ENCODE data around the gene KRTAP1-3. TPM values are rescaled to one million over a fixed set of nuclear protein-coding genes. Genes with fewer than 3 reads are reported as not detected.

Gene KRTAP1-3
- total RNA-seq, 1 experiment from 2014 or later = not detected

DNA sequence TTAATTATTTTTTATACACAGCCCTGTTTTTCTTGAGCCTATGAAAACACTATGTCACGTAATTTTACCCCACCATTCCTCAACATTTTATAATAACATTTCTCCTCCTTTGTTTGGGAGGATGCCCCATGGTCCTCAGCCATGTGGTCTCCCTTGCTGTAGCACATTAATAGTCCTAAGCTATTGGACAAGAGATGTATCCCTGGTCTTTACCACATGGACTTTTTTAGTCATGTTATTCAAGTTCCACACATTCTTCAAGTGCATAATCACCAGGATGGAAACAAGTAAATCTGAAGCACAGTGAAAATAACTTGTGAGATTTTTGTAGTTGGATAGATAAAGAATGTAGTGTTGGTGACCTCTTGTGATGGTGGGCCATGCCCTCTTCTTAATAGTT, 27.3 kb upstream of the KRTAP1-3 start (continued):
- TF ChIP-seq, protein P1, sequence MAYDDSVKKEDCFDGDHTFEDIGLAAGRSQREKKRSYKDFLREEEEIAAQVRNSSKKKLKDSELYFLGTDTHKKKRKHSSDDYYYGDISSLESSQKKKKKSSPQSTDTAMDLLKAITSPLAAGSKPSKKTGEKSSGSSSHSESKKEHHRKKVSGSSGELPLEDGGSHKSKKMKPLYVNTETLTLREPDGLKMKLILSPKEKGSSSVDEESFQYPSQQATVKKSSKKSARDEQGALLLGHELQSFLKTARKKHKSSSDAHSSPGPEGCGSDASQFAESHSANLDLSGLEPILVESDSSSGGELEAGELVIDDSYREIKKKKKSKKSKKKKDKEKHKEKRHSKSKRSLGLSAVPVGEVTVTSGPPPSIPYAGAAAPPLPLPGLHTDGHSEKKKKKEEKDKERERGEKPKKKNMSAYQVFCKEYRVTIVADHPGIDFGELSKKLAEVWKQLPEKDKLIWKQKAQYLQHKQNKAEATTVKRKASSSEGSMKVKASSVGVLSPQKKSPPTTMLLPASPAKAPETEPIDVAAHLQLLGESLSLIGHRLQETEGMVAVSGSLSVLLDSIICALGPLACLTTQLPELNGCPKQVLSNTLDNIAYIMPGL (CRISPR knock-in tag; IDR thresholded peaks at IDR 0.05) = no peak
- TF ChIP-seq, protein P2, sequence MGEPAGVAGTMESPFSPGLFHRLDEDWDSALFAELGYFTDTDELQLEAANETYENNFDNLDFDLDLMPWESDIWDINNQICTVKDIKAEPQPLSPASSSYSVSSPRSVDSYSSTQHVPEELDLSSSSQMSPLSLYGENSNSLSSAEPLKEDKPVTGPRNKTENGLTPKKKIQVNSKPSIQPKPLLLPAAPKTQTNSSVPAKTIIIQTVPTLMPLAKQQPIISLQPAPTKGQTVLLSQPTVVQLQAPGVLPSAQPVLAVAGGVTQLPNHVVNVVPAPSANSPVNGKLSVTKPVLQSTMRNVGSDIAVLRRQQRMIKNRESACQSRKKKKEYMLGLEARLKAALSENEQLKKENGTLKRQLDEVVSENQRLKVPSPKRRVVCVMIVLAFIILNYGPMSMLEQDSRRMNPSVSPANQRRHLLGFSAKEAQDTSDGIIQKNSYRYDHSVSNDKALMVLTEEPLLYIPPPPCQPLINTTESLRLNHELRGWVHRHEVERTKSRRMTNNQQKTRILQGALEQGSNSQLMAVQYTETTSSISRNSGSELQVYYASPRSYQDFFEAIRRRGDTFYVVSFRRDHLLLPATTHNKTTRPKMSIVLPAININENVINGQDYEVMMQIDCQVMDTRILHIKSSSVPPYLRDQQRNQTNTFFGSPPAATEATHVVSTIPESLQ (CRISPR knock-in tag; IDR thresholded peaks at IDR 0.05) = no peak
- TF ChIP-seq ATF1 (CRISPR knock-in tag; IDR thresholded peaks at IDR 0.05) (no peak), GABPB1 (CRISPR knock-in tag; IDR thresholded peaks at IDR 0.05) (no peak)
- TF ChIP-seq, protein P3, sequence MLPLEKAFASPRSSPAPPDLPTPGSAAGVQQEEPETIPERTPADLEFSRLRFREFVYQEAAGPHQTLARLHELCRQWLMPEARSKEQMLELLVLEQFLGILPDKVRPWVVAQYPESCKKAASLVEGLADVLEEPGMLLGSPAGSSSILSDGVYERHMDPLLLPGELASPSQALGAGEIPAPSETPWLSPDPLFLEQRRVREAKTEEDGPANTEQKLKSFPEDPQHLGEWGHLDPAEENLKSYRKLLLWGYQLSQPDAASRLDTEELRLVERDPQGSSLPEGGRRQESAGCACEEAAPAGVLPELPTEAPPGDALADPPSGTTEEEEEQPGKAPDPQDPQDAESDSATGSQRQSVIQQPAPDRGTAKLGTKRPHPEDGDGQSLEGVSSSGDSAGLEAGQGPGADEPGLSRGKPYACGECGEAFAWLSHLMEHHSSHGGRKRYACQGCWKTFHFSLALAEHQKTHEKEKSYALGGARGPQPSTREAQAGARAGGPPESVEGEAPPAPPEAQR (CRISPR knock-in tag; IDR thresholded peaks at IDR 0.05) = no peak

- peak; percentile 16; the same call in 1 of the 2 replicates for ATAC-seq
- Mint-ChIP-seq H3K9me3 (peaks cover 8% of the 10 kb centered on the region), H3K4me3 (no peak within 1 kb of the TSS), H3K4me1 (peaks cover 13% of the 10 kb centered on the region), H3K36me3 (peaks cover 4% of the 10 kb centered on the region; the same call in 1 of the 2 replicates), H3K27ac (peak within 1 kb of the TSS; percentile 60; the same call in 1 of the 2 replicates), H3K27me3 (ENCODE audit: low read depth) (no peaks in the 10 kb centered on the region)
- DNase-seq (ENCODE audit: low spot score) = no peak
- TF ChIP-seq ZNF121 (CRISPR knock-in tag; IDR thresholded peaks at IDR 0.05) = no peak
- no peak for TF ChIP-seq ATF1 (CRISPR knock-in tag; IDR thresholded peaks at IDR 0.05)
- TF ChIP-seq RELA (CRISPR knock-in tag; IDR thresholded peaks at IDR 0.05; ENCODE audit: borderline replicate concordance) = no peak
- no peak for TF ChIP-seq NR2C2 (CRISPR knock-in tag; IDR thresholded peaks at IDR 0.05)
- no peak for TF ChIP-seq TEAD1 (CRISPR knock-in tag; IDR thresholded peaks at IDR 0.05)
- no peak for TF ChIP-seq CREB1 (CRISPR knock-in tag; IDR thresholded peaks at IDR 0.05)
- no peak for TF ChIP-seq NR3C1 (CRISPR knock-in tag; conservative IDR thresholded peaks at IDR 0.05; ENCODE audit: low read depth)
- no peak for TF ChIP-seq TP53 (CRISPR knock-in tag; IDR thresholded peaks at IDR 0.05)
- TF ChIP-seq ZNF232 (CRISPR knock-in tag; IDR thresholded peaks at IDR 0.05) = no peak
- no peak for TF ChIP-seq ARID4B (CRISPR knock-in tag; IDR thresholded peaks at IDR 0.05; ENCODE audit: borderline replicate concordance)
- no peak for TF ChIP-seq ATF3 (CRISPR knock-in tag; conservative IDR thresholded peaks at IDR 0.05)
- no peak for TF ChIP-seq ETV6 (CRISPR knock-in tag; IDR thresholded peaks at IDR 0.05)
- no peak for TF ChIP-seq NFATC4 (CRISPR knock-in tag; IDR thresholded peaks at IDR 0.05)
- ChIA-PET POLR2A (no interaction called here), CTCF (interaction anchor here (1.1 kb wide), 1 partner anchor 21 kb away, joined by 3 read pairs; no protein-coding TSS in a partner anchor)
These were observed 25.5 kb upstream of the KRTAP1-3 start, which contains the start of gene KRTAP2-3 for GRCh38 chr17:41060052-41060604. Gene KRTAP2-3 (minus strand): TSS chr17:41060114. CDS start chr17:41060050, 64 bp downstream.
